HUES6 (cell line): ENCODE results near the gene HIPK3.
"Not testable (repeated sequence)": the region's sequence is repeated elsewhere in the genome, so short reads cannot be mapped to it uniquely, and the experiment has no call there.

ENCODE experiments used
- H3K27ac ChIP-seq: 2 replicates; pipeline ENCODE4 v1.7.0; 2013; ENCODE audit warnings: low read depth, mild to moderate bottlenecking, low read length, inconsistent platforms
- H3K27me3 ChIP-seq: 2 replicates; pipeline ENCODE4 v1.6.1; 2013; ENCODE audit warnings: low read length; ENCODE audit not compliant: control insufficient read depth, insufficient read depth
- H3K36me3 ChIP-seq: 2 replicates; pipeline ENCODE4 v1.6.1; 2013; ENCODE audit warnings: low read length; ENCODE audit not compliant: control insufficient read depth, insufficient read depth
- H3K4me1 ChIP-seq: 2 replicates; pipeline ENCODE4 v1.6.1; 2013; ENCODE audit warnings: low read length; ENCODE audit not compliant: control insufficient read depth, insufficient read depth
- H3K4me3 ChIP-seq: 2 replicates; pipeline ENCODE4 v1.5.1; 2013; ENCODE audit warnings: low read depth, low read length
- H3K9ac ChIP-seq: one replicate; pipeline ENCODE4 v1.6.1; 2013; ENCODE audit warnings: mild to moderate bottlenecking, low read length
- H3K9me3 ChIP-seq: 2 replicates; pipeline ENCODE4 v1.6.1; 2013; ENCODE audit warnings: low read depth, low read length; ENCODE audit not compliant: control insufficient read depth, insufficient read depth

Gene HIPK3

GRCh38 chr11:33257160-33257896 is at the start of gene HIPK3:
Gene HIPK3, plus strand, starts transcription at chr11:33257381.
- H3K9ac ChIP-seq = peak within 1 kb of the TSS; percentile 98
- H3K27me3 ChIP-seq = no peaks in the 10 kb centered on the region
- no peaks in the 10 kb centered on the region for H3K36me3 ChIP-seq
- H3K9me3 ChIP-seq = no peaks in the 10 kb centered on the region
- peak within 1 kb of the TSS; percentile 95 for H3K27ac ChIP-seq
- H3K4me1 ChIP-seq = peaks cover 11% of the 10 kb centered on the region; the same call in 1 of the 2 replicates
- H3K4me3 ChIP-seq = peak within 1 kb of the TSS; percentile 98

DNA sequence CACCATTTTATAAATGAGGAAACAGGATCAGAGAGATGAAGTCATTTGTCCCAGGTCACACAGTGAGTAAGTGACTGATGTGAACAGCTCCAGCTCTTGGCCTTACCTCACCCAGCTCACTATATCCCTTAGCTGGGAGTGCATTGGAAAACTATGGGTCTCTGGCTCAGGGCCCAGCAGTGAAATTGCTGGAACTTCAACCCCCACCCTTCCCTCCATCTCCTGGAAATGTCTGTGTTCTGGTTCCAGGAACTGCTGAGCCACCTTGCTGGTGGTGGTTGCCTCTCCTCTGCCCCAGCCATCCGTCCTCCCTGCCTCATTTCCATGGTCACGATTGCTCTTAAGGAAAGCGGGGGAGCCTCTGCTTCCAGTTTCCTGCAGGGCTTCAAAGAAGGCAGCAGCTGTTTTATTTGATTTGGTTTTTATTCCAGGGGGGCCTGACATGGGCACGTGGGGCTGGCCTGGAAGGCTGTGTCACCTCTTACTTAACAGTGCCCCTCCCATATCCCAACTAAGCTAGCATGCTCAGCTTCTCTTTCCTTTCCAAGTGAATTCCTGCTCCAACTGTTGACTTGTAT is 49.7 kb upstream of the HIPK3 start:
- Histone ChIP-seq H3K4me3 (no peak overlapping the region), H3K9me3 (no peaks in the 10 kb centered on the region), H3K9ac (no peak overlapping the region), H3K36me3 (no peaks in the 10 kb centered on the region), H3K27ac (no peak overlapping the region), H3K27me3 (no peaks in the 10 kb centered on the region), H3K4me1 (peaks cover 3% of the 10 kb centered on the region; the same call in 1 of the 2 replicates)

GRCh38 chr11:33208150-33208549 is 49.0 kb upstream of the HIPK3 start:
- H3K9me3 ChIP-seq = no peaks in the 10 kb centered on the region
- H3K4me3 ChIP-seq = no peak overlapping the region
- H3K4me1 ChIP-seq = peaks cover 3% of the 10 kb centered on the region; the same call in 1 of the 2 replicates
- H3K9ac ChIP-seq = no peak overlapping the region
- H3K27ac ChIP-seq = no peak overlapping the region
- H3K27me3 ChIP-seq = no peaks in the 10 kb centered on the region
- no peaks in the 10 kb centered on the region for H3K36me3 ChIP-seq

DNA sequence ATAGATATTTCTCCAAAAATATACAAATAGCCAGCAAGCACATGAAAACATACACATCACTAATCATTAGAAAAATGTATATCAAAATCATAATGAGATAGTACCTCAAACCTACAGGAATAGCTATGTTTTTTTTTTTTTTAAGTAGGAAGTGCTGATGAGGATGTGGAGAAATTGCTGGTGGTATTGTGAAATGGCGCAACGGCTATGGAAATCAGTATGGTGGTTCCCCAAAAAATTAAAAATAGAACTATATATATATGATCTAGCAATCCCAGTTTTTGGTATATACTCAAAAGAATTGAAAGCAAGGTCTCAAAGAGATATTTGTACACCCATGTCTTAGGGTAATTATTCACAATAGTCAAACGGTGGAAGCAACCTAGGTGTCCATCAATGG is 46.0 kb upstream of the HIPK3 start:
- Histone ChIP-seq H3K9me3 (no peaks in the 10 kb centered on the region), H3K4me1 (peaks cover 3% of the 10 kb centered on the region; the same call in 1 of the 2 replicates), H3K36me3 (no peaks in the 10 kb centered on the region), H3K9ac (no peak overlapping the region), H3K27me3 (no peaks in the 10 kb centered on the region), H3K4me3 (no peak overlapping the region), H3K27ac (no peak overlapping the region)

DNA sequence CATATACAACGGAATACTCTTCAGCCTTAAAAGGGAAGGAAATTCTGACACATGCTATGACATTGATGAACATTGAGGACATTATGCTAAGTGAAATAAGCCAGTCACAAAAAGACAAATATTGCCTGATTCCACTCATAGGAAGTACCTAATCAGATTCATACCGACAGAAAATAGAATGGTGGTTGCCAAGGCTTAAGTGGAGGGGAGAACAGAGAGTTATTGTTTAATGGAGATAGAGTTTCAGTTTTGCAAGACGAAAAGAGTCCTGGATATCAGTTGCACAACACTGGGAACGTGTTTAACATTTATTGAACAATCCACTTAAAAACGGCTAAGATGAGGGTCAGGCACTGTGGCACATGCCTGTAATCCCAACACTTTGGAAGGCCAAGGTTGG is 45.6 kb upstream of the HIPK3 start:
- Histone ChIP-seq H3K27me3 (no peaks in the 10 kb centered on the region), H3K4me1 (peaks cover 3% of the 10 kb centered on the region; the same call in 1 of the 2 replicates), H3K36me3 (no peaks in the 10 kb centered on the region), H3K4me3 (no peak overlapping the region), H3K27ac (no peak overlapping the region), H3K9ac (no peak overlapping the region), H3K9me3 (no peaks in the 10 kb centered on the region)

- no peaks in the 10 kb centered on the region for H3K4me1 ChIP-seq
- no peak overlapping the region for H3K4me3 ChIP-seq
- H3K27me3 ChIP-seq = no peaks in the 10 kb centered on the region
- no peak overlapping the region for H3K9ac ChIP-seq
- no peaks in the 10 kb centered on the region for H3K9me3 ChIP-seq
- H3K36me3 ChIP-seq = no peaks in the 10 kb centered on the region
- H3K27ac ChIP-seq = no peak overlapping the region
Measured at GRCh38 chr11:33214187-33214586, 43.0 kb upstream of the HIPK3 start.

DNA sequence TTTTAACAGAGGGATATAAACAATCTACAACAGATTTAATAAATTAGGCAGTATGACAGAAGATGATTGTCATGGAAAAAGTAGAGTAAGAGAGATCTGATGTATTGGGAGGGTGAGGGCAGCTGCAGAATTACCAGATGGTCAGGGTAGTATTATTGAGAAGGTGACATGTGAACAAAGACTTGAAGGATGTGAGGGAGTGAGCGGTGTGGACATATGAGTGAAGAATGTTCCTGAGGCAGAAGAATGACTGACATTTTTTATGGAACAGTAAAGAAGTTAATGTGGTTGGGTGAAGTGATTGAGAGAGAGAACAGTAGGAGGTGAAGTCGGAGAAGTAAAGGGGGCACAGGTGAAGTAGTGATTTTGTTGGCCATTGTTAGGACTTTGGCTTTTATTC is 42.4 kb upstream of the HIPK3 start:
- no peaks in the 10 kb centered on the region for H3K4me1 ChIP-seq
- no peaks in the 10 kb centered on the region for H3K36me3 ChIP-seq
- no peak overlapping the region for H3K9ac ChIP-seq
- no peaks in the 10 kb centered on the region for H3K27me3 ChIP-seq
- no peak overlapping the region for H3K4me3 ChIP-seq
- H3K9me3 ChIP-seq = no peaks in the 10 kb centered on the region
- H3K27ac ChIP-seq = no peak overlapping the region

- H3K27ac ChIP-seq, H3K9ac ChIP-seq, H3K36me3 ChIP-seq, H3K4me1 ChIP-seq, H3K4me3 ChIP-seq, H3K27me3 ChIP-seq, H3K9me3 ChIP-seq: not testable (repeated sequence)
Measured at GRCh38 chr11:33216676-33217075, 40.5 kb upstream of the HIPK3 start.

DNA sequence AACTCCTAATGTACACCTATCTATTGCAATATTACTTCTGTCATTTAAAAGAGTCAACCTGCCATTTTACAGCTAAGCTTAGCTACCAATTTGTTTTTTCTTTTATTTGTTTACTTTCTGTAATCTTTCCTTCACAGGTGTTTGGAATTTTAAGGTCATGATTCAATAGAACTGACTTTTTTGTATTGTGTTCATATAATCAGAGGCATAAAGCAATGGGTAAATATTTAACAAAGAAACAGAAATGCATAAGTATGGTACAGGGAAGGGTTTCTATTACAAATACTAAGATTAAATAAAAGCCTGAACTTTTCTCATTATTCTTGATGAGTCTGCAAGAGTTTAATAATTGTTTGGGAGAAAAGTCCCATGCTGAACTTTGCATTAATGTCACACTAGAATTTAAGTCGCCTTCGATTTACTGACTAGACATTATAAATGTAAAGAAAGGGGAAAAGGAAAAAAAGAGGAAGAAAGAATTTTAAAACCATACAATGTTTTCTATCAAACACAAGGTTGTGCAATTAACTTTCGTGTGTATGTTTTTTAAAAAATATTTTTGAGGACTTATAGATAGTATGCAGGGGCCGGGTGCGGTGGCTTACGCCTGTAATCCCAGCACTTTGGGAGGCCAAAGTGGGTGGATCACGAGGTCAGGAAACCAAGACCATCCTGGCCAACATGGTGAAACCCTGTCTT is 35.0 kb upstream of the HIPK3 start:
- no peak overlapping the region for H3K9ac ChIP-seq

GRCh38 chr11:33225371-33225770 is 31.8 kb upstream of the HIPK3 start:
- no peaks in the 10 kb centered on the region for H3K9me3 ChIP-seq
- H3K9ac ChIP-seq = no peak overlapping the region
- H3K27me3 ChIP-seq = no peaks in the 10 kb centered on the region
- no peaks in the 10 kb centered on the region for H3K4me1 ChIP-seq
- no peak overlapping the region for H3K4me3 ChIP-seq
- no peak overlapping the region for H3K27ac ChIP-seq
- H3K36me3 ChIP-seq = no peaks in the 10 kb centered on the region

More for the DNA sequence above, 35.0 kb upstream of the HIPK3 start:
- Histone ChIP-seq H3K4me3 (no peak overlapping the region), H3K4me1 (no peaks in the 10 kb centered on the region), H3K36me3 (no peaks in the 10 kb centered on the region), H3K9me3 (no peaks in the 10 kb centered on the region), H3K27me3 (no peaks in the 10 kb centered on the region), H3K27ac (no peak overlapping the region)

GRCh38 chr11:33227578-33228261 is 29.5 kb upstream of the HIPK3 start:
- Histone ChIP-seq H3K9me3 (no peaks in the 10 kb centered on the region), H3K36me3 (no peaks in the 10 kb centered on the region), H3K4me3 (no peak overlapping the region), H3K4me1 (no peaks in the 10 kb centered on the region), H3K27me3 (no peaks in the 10 kb centered on the region), H3K27ac (no peak overlapping the region), H3K9ac (no peak overlapping the region)
